Astrocyte of the hippocampus (primary cell): ENCODE data around the gene TMPRSS3.
"Not testable (repeated sequence)": the region's sequence is repeated elsewhere in the genome, so short reads cannot be mapped to it uniquely, and the experiment has no call there.

Source experiments
- DNase-seq: peaks from one replicate; pipeline ENCODE4 v3.0.0; 2011; ENCODE audit warnings: low read depth, low spot score

Gene TMPRSS3

DNA sequence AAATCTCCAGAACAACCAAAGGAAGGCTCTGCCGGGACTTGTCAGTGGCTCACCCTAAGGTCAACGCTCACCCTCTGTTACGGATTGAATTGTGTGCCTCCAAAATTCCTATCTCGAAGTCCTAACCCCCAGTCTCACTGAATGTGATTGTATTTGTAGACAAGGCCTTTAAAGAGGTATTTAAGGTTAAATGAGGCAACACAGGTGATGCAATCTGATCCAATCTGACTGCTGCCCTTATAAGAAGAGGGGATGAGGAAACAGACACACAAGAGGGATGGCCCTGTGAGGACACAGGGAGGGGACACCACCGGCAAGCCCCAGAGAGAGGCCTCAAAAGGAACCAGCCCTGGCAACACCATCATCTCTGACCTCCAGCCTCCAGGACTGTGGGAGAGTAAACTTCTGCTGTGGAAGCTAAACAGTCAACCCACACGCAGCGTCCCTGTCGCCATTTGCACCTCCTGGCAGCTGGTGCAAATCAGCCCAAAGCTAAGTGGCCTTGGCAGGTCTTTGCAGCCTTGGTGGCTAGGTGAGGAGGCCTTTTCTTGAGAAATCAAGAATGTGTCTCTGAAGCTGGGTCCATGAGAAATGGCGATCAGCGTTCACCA, 32.1 kb upstream of the TMPRSS3 start:
- no peak for DNase-seq

- DNase-seq, result no peak
These were observed 31.1 kb upstream of the TMPRSS3 start for GRCh38 chr21:42426876-42427480.

DNA sequence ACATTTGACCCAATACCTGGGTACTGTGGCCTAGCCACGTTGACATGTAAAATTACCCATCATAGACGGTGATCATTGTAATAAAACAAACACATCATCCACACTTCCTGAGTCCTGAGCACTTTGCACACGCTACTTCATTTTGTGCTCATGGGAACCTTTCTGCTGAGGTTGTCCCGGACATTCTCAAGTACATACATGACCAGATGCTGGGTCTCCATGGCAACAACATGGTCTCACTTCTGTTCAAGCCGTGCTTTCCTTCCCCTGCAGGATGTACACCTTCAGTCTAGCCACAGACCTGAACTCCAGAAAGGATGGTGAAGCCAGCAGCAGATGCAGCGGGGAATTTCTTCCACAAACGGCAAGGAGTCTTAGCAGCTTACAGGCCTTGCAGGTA, 30.6 kb upstream of the TMPRSS3 start:
- no peak for DNase-seq

DNA sequence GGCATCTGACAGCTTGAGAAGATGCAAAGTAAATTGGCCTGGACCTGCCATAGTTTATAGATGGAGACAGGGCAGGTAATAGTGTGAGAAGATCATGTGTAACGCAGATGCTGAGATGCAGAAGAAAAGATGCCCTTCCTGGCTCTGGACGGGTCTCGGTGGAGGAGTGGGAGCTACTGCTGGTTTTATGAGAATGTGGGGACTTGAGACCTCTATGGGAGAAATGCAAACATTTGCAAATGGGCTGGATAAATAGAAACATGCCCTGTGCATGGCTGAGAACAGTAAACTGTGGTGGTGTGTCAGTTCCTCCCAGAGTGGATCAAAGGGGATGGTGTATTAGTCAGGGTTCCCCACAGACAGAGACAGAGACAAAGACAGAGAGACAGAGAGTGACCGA, 29.7 kb upstream of the TMPRSS3 start:
- no peak for DNase-seq

DNA sequence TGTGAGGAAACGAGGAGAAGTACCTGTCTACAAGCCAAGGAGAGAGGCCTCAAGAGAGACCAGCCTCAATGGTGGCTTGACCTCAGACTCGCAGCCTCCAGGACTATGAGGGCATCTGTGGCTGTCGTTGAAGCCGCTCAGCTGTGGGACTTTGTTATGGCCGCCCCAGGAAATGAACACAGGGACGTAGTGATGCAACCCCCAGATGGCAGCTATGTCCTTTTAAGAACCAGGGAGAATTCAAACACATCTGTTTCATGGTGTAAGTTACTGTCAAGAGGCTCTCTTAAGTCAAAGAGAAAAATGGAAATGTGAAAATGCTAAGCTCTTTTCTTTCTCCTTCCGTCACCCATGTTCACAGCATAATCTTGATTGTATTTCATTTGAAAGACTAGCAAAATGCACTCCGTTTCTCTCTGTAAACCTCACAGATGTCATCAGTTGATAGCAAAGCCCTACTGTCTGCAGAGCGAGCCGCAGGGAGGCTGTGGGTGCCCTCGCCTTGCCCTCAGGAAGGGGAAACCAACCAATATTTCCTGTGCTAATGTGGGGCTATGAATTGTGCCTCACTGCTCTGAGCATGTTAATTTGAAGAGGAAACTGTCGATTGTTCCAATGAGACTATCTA, 29.2 kb upstream of the TMPRSS3 start:
- no peak for DNase-seq

DNA sequence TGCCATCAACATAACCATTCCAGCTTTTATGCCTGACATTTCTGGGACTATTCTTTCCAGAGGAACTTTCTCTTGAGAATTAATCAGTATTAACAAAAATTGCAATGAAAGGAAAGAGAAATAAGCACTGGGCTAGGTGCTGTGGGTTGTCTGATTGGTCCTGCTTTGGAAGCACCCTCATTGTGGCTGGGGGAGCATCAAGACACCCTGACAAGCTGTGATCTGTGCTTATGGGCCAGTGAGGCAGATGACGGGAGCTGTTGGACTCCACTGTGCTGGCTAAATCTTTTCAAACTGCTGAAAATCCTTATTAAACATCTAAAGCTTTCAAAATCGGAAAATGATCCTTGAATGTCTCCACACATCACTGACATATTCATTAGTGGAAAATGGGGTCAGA, 27.8 kb upstream of the TMPRSS3 start:
- no peak for DNase-seq

GRCh38 chr21:42423197-42423675, 27.4 kb upstream of the TMPRSS3 start:
- DNase-seq, result no peak

GRCh38 chr21:42421018-42421793, 25.4 kb upstream of the TMPRSS3 start:
- no peak for DNase-seq

GRCh38 chr21:42419845-42420244, 24.0 kb upstream of the TMPRSS3 start:
- no peak for DNase-seq

GRCh38 chr21:42418886-42419285, 23.0 kb upstream of the TMPRSS3 start:
- DNase-seq, result no peak

DNA sequence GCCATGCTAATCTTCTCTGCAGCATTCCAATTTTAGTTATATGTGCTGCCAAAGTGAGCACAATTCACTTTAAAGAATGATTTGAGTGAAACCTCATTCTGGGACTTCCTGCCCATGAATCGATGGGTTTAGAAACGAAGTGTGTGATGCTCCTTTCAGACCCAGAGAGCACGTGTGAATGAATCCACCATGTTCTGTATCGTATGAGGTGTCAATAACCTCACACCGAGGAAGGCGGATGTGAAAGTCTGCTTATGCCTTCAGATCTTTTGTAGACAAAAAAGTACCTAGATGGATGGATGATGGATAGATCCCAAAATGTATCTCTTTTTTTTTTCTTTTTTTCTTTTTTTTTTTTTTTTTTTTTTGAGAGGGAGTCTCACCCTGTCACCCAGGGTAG, 21.7 kb upstream of the TMPRSS3 start:
- no peak for DNase-seq

DNA sequence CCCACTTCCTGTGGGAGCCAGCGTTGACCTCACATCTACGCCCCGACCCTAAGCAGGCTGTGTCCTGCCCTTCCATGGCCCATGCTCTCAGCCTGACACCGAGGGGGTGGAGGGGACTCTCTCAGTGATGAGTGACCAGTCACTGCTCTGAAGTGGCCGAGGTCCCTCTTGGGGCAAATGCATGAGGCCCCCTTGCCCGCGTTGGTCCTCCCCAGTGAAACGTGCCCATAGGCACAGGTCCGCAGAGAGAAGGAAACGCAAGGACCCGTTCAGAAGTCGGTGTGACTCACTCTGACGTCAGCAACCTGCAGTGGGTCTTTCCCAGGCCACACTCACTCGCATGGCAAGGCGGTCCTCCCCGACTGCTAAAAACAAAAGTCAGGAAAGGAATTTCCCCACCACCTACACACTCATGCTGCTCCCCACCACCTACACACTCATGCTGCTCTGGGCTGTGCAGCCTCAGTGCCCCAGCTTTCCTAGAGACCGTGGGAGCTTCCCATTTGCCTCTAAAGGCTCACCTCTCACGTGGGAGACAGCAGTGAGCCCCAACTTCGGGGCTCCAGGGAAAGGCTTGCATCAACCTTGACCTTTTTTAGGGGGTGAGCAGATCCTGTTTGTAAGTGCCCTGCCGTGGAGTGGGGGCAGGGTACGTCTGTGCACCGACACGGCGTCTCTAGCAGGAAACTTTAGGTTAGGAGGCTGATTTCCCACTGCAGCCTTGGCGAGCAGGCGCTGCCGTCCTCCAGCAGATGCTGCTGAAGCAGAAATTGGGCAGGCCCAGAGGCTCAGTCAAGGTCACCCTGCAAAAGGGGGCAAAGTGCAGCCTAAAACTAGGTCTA, 19.3 kb upstream of the TMPRSS3 start:
- DNase-seq, result peak; percentile 71

DNA sequence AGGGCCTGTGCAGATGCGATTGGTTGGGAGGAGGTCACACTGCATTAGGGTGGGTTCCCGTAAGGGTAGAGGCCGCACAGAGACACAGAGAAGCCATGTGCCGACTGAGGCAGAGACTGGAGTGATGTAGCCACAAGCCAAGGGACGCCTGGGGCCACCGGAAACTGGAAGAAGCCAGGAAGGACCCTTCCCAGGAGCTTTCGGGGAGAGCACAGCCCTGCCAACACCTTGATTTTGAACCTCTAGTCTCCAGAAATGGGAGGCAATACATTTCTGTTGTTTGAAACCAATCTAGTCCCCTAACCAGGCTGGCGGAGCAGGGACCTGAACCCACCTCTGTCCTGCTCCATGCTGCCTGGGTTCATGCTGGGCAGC, 18.7 kb upstream of the TMPRSS3 start:
- DNase-seq, result no peak

DNA sequence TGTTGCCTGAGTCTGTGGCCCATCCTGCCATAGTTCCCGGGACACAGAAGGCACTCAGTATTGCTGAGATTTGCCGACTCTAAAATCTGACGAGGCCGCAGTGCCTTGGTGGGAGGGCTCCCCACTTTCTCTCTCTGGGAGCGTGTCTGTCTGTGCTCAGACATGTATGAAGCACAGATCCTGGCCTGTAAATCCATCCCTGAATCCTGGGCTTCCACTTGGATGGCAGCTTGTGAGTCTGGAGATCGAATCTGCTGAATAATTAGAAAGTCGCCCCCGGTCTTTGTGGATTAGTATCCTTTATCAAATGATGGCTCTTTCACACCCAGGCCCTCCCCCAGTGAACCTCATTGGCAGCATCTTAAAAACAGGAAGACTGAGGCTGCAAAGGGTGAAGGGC, 18.2 kb upstream of the TMPRSS3 start:
- DNase-seq, result no peak

GRCh38 chr21:42413500-42413899, 17.6 kb upstream of the TMPRSS3 start:
- DNase-seq, result no peak

DNA sequence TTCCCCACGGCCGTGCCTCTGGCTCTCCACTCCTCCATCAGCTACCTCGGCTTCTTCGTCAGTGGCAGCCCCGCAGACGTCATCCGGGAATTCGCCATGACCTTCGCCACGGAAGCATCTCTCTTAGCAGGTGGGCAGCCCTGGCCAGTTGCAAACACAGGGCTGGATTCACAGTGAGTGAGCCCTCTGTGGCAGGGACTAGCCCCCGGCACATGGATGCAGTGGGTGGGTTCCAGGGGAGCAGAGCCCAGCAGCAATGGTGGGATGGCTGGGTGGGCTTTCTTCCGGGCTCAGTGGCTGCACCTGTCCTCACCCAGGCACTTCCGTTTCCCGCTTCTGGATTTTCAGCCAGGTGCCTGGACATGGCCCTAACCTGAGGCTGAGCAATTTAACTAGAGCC, 17.2 kb upstream of the TMPRSS3 start:
- no peak for DNase-seq

- no peak for DNase-seq
These were observed 16.7 kb upstream of the TMPRSS3 start for GRCh38 chr21:42412636-42412933.

- peak; percentile 34 for DNase-seq
These were observed 16.2 kb upstream of the TMPRSS3 start for GRCh38 chr21:42411891-42412635.

DNA sequence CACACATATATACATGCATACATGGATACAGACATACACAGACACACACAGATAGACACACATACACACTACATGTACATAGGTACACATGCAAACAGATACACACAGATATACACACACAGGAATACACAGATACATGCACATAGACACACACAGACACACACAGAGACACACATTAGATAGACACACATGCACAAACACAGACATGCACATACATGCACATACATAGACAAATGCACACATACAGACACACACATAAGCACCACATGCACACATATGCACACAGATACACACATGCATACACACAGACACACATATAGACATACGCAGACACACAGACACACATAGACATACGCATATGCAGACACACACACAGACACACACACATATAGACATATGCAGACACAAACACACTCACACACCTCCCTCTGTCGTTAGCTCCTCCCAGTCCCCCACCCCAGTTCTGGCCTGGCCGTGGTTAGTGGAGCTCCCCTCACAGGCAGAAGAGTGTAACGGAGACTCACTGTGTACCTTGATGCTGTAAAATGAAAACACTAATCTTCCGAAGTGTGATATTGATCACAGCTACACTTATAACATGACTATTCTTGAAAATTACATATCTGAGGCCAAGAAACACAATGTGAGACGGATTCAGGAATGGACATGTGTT, 15.5 kb upstream of the TMPRSS3 start:
- DNase-seq, result peak; percentile 2

DNA sequence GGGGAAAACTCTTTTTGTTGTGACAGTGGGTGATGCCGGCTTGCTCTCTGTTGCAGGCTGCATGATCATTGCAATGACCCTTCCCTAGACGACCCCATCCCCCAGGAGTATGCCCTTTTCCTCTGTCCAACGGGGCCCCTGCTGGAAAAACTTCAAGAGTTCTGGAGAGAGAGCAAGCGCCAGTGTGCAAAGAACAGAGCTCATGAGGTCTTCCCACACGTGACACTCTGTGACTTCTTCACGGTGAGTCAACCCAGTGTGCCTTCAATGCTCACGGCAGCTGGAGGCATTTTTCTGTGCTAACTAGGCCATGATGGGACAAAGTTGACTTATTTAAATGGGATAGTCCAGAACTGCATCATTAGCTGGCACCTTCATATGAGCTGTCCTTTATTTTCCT, 13.5 kb upstream of the TMPRSS3 start:
- no peak for DNase-seq

GRCh38 chr21:42408718-42409117, 12.9 kb upstream of the TMPRSS3 start:
- DNase-seq, result not testable (repeated sequence)
